HEK293 (cell line): ENCODE results near the gene UTP25.
A peak's percentile ranks its signal among the peaks of the same experiment; 100 is the strongest.

ENCODE experiments used
- GLI2 ChIP-seq: fragments of 450-650 bp; formaldehyde crosslinking; IDR thresholded peaks from 2 replicates; pipeline ENCODE4; 2017; ENCODE audit warnings: missing biosample characterization, missing genetic modification characterization, low read depth, borderline replicate concordance
- GLIS1 ChIP-seq: fragments of 450-650 bp; formaldehyde crosslinking; IDR thresholded peaks from 2 replicates; pipeline ENCODE4 v1.5.1; 2016; ENCODE audit warnings: missing biosample characterization, missing genetic modification characterization
- HOXA7 ChIP-seq: sonication (generic); formaldehyde crosslinking; IDR thresholded peaks from 2 replicates; pipeline ENCODE4 v1.8.1; 2022; ENCODE audit warnings: missing genetic modification reagents, borderline replicate concordance
- KLF1 ChIP-seq: fragments of 450-650 bp; formaldehyde crosslinking; IDR thresholded peaks from 2 replicates; pipeline ENCODE4 v1.5.1; 2016; ENCODE audit warnings: missing biosample characterization, missing genetic modification characterization
- KLF10 ChIP-seq: fragments of 450-650 bp; IDR thresholded peaks from 2 replicates; pipeline ENCODE4 v1.5.1; 2018; ENCODE audit warnings: missing biosample characterization, mild to moderate bottlenecking, missing genetic modification characterization
- KLF8 ChIP-seq: fragments of 450-650 bp; formaldehyde crosslinking; IDR thresholded peaks from 2 replicates; pipeline ENCODE4 v1.5.1; 2016; ENCODE audit warnings: missing biosample characterization, missing genetic modification characterization
- KLF9 ChIP-seq: fragments of 450-650 bp; formaldehyde crosslinking; IDR thresholded peaks from 2 replicates; pipeline ENCODE4 v1.5.1; 2016; ENCODE audit warnings: missing biosample characterization, missing genetic modification characterization, low read depth
- OVOL3 ChIP-seq: fragments of 450-650 bp; formaldehyde crosslinking; IDR thresholded peaks from 2 replicates; pipeline ENCODE4 v1.5.1; 2016; ENCODE audit warnings: missing biosample characterization, missing genetic modification characterization
- REPIN1 ChIP-seq: fragments of 450-650 bp; formaldehyde crosslinking; IDR thresholded peaks from 2 replicates; pipeline ENCODE4 v1.5.1; 2017; ENCODE audit warnings: missing biosample characterization, missing genetic modification characterization, low read depth
- SCRT1 ChIP-seq: fragments of 450-650 bp; formaldehyde crosslinking; IDR thresholded peaks from 2 replicates; pipeline ENCODE4 v1.5.1; 2016; ENCODE audit warnings: missing biosample characterization, missing genetic modification characterization, borderline replicate concordance
- TCF7L2 ChIP-seq: IDR thresholded peaks from 2 replicates; pipeline ENCODE4 v1.6.1; 2011; ENCODE audit warnings: low read depth, mild to moderate bottlenecking, inconsistent platforms, low read length, moderate library complexity, borderline replicate concordance
- WT1 ChIP-seq: fragments of 450-650 bp; formaldehyde crosslinking; IDR thresholded peaks from 2 replicates; pipeline ENCODE4 v1.5.1; 2016; ENCODE audit warnings: missing biosample characterization, missing genetic modification characterization
- ZFHX2 ChIP-seq: fragments of 450-650 bp; formaldehyde crosslinking; conservative IDR thresholded peaks from 2 replicates; pipeline ENCODE4 v1.5.1; 2016; ENCODE audit warnings: missing biosample characterization, missing genetic modification characterization
- ZFP69B ChIP-seq: fragments of 450-650 bp; formaldehyde crosslinking; IDR thresholded peaks from 2 replicates; pipeline ENCODE4 v1.5.1; 2016; ENCODE audit warnings: missing biosample characterization, missing genetic modification characterization
- ZNF121 ChIP-seq: fragments of 450-650 bp; formaldehyde crosslinking; IDR thresholded peaks from 2 replicates; pipeline ENCODE4 v1.5.1; 2016; ENCODE audit warnings: missing biosample characterization, missing genetic modification characterization
- ZNF202 ChIP-seq: fragments of 450-650 bp; formaldehyde crosslinking; IDR thresholded peaks from 2 replicates; pipeline ENCODE4 v1.5.1; 2016; ENCODE audit warnings: missing biosample characterization, missing genetic modification characterization, borderline replicate concordance
- ZNF266 ChIP-seq: fragments of 450-650 bp; formaldehyde crosslinking; IDR thresholded peaks from 2 replicates; pipeline ENCODE4 v1.5.1; 2016; ENCODE audit warnings: missing biosample characterization, missing genetic modification characterization, low read depth
- ZNF274 ChIP-seq, 2 experiments: fragments of 200-500 bp in 1 of 2; fragments of 450-650 bp in 1 of 2; sonication (Bioruptor generic) in 1 of 2; formaldehyde crosslinking in 1 of 2; IDR thresholded peaks; 2 replicates each; pipeline versions ENCODE4 v1.5.1 to v1.6.1; 2014 to 2016; ENCODE audit warnings: borderline replicate concordance in 1 of 2, inconsistent platforms in 1 of 2, low read length in 1 of 2, missing biosample characterization in 1 of 2, missing genetic modification characterization in 1 of 2
- ZNF335 ChIP-seq: fragments of 450-650 bp; formaldehyde crosslinking; conservative IDR thresholded peaks from 2 replicates; pipeline ENCODE4 v1.5.1; 2016; ENCODE audit warnings: missing biosample characterization, missing genetic modification characterization
- ZNF416 ChIP-seq: fragments of 450-650 bp; formaldehyde crosslinking; IDR thresholded peaks from 2 replicates; pipeline ENCODE4 v1.5.1; 2016; ENCODE audit warnings: missing biosample characterization, missing genetic modification characterization
- ZNF529 ChIP-seq: fragments of 450-650 bp; formaldehyde crosslinking; IDR thresholded peaks from 2 replicates; pipeline ENCODE4 v1.5.1; 2017; ENCODE audit warnings: missing genetic modification characterization, missing biosample characterization; ENCODE audit not compliant: insufficient replicate concordance
- ZNF548 ChIP-seq: fragments of 450-650 bp; formaldehyde crosslinking; IDR thresholded peaks from 2 replicates; pipeline ENCODE4 v1.5.1; 2016; ENCODE audit warnings: missing biosample characterization, missing genetic modification characterization
- ZNF596 ChIP-seq: fragments of 450-650 bp; IDR thresholded peaks from 2 replicates; pipeline ENCODE4 v1.5.0; 2018; ENCODE audit warnings: missing biosample characterization, mild to moderate bottlenecking, missing genetic modification characterization, moderate library complexity
- ZNF624 ChIP-seq: fragments of 450-650 bp; formaldehyde crosslinking; IDR thresholded peaks from 2 replicates; pipeline ENCODE4 v1.5.1; 2017; ENCODE audit warnings: missing biosample characterization, missing genetic modification characterization
- ZNF747 ChIP-seq: fragments of 450-650 bp; formaldehyde crosslinking; IDR thresholded peaks from 2 replicates; pipeline ENCODE4 v1.5.1; 2016; ENCODE audit warnings: missing biosample characterization, missing genetic modification characterization
- TF ChIP-seq, protein P1 (sequence below): fragments of 450-650 bp; formaldehyde crosslinking; IDR thresholded peaks from 2 replicates; pipeline ENCODE4 v1.5.1; 2016; ENCODE audit warnings: missing biosample characterization, missing genetic modification characterization
- TF ChIP-seq, protein P2 (sequence below): fragments of 450-650 bp; formaldehyde crosslinking; IDR thresholded peaks from 2 replicates; pipeline ENCODE4 v1.5.1; 2016; ENCODE audit warnings: missing biosample characterization, missing genetic modification characterization, low read depth
- TF ChIP-seq, protein P3 (sequence below): fragments of 450-650 bp; formaldehyde crosslinking; IDR thresholded peaks from 2 replicates; pipeline ENCODE4 v1.5.1; 2016; ENCODE audit warnings: missing biosample characterization, missing genetic modification characterization
- TF ChIP-seq, protein P4 (sequence below): fragments of 450-650 bp; formaldehyde crosslinking; IDR thresholded peaks from 2 replicates; pipeline ENCODE4 v1.5.1; 2016; ENCODE audit warnings: missing biosample characterization, missing genetic modification characterization

Gene UTP25

DNA sequence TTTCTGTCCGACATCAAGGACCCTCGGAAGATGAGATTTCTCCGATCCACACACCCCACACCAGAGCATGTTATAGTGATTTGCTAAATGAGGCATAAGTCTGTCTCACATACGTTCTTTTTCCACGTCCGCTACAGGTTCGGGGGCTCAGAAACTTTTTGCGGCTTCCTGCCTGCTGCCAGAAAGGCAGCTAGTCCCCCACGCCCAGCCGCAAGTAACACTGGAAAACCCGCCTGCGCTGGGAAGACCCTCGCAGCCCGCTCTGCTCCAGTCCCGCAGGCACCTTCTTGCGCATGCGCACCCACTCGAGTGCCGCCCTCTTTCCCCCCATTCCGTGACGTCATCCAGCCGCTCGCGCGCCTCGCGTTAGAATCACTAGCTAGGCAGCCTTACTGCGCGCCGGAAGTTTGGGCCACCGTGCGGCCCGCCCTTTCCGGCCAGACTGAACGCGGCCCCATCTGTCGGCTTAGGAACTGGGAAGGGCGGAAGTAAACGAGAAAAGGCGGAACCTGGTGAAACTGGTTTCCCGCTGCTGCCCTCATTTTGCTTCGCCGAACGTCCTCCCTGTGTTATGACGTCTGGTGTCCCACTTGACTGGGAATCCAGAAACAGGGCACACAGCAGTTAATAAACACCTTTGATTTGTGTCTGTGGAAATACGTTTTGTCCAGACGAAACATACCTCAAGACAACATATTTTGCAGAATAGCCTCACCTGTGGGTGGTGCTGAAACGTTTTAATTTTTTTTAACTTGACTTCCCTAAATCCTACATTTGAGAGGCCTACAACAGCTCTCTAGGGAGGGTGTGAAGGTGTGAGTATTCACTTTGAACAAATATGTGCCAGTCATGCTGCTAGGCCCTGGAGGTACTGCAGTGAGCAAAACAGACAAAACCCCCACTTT lies 43.3 kb upstream of the UTP25 start, which contains the start of gene C1orf74 (continued):
- peak; percentile 79; the same call in 1 of the 2 replicates for TF ChIP-seq KLF8 (tag by site-specific recombination)
- TF ChIP-seq ZNF274 (IDR thresholded peaks at IDR 0.05; ENCODE audit: low read length): no peak
- no peak for TF ChIP-seq ZNF274 (tag by site-specific recombination; IDR thresholded peaks at IDR 0.05; ENCODE audit: borderline replicate concordance)
- peak; percentile 93 for TF ChIP-seq ZNF335 (tag by site-specific recombination)
- TF ChIP-seq ZNF529 (tag by site-specific recombination): no peak
- peak; percentile 80 for TF ChIP-seq KLF1
- TF ChIP-seq KLF9 (tag by site-specific recombination): peak; percentile 82
- no peak; the same call in 1 of the 2 replicates for TF ChIP-seq ZFP69B (tag by site-specific recombination)
- TF ChIP-seq ZNF548 (tag by site-specific recombination): no peak
- no peak for TF ChIP-seq ZNF266 (tag by site-specific recombination)
- TF ChIP-seq ZFHX2 (tag by site-specific recombination): peak; percentile 36
- TF ChIP-seq, protein P1, sequence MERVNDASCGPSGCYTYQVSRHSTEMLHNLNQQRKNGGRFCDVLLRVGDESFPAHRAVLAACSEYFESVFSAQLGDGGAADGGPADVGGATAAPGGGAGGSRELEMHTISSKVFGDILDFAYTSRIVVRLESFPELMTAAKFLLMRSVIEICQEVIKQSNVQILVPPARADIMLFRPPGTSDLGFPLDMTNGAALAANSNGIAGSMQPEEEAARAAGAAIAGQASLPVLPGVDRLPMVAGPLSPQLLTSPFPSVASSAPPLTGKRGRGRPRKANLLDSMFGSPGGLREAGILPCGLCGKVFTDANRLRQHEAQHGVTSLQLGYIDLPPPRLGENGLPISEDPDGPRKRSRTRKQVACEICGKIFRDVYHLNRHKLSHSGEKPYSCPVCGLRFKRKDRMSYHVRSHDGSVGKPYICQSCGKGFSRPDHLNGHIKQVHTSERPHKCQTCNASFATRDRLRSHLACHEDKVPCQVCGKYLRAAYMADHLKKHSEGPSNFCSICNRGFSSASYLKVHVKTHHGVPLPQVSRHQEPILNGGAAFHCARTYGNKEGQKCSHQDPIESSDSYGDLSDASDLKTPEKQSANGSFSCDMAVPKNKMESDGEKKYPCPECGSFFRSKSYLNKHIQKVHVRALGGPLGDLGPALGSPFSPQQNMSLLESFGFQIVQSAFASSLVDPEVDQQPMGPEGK (tag by site-specific recombination): peak; percentile 85
- TF ChIP-seq OVOL3: no peak
- TF ChIP-seq ZNF416 (tag by site-specific recombination): no peak
- no peak for TF ChIP-seq REPIN1 (tag by site-specific recombination)
- TF ChIP-seq TCF7L2: no peak
- no peak for TF ChIP-seq ZNF747 (tag by site-specific recombination)
- no peak for TF ChIP-seq ZNF202 (tag by site-specific recombination)
- no peak for TF ChIP-seq ZNF121 (tag by site-specific recombination)
- no peak for TF ChIP-seq GLI2 (tag by site-specific recombination)
- TF ChIP-seq ZNF624 (tag by site-specific recombination): no peak
- no peak for TF ChIP-seq SCRT1 (tag by site-specific recombination)
- no peak for TF ChIP-seq HOXA7
- TF ChIP-seq, protein P2, sequence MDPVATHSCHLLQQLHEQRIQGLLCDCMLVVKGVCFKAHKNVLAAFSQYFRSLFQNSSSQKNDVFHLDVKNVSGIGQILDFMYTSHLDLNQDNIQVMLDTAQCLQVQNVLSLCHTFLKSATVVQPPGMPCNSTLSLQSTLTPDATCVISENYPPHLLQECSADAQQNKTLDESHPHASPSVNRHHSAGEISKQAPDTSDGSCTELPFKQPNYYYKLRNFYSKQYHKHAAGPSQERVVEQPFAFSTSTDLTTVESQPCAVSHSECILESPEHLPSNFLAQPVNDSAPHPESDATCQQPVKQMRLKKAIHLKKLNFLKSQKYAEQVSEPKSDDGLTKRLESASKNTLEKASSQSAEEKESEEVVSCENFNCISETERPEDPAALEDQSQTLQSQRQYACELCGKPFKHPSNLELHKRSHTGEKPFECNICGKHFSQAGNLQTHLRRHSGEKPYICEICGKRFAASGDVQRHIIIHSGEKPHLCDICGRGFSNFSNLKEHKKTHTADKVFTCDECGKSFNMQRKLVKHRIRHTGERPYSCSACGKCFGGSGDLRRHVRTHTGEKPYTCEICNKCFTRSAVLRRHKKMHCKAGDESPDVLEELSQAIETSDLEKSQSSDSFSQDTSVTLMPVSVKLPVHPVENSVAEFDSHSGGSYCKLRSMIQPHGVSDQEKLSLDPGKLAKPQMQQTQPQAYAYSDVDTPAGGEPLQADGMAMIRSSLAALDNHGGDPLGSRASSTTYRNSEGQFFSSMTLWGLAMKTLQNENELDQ (tag by site-specific recombination): no peak
- peak; percentile 10; the same call in 1 of the 2 replicates for TF ChIP-seq KLF10 (tag by site-specific recombination)
- no peak for TF ChIP-seq GLIS1
- no peak for TF ChIP-seq ZNF596
- peak; percentile 31; the same call in 1 of the 2 replicates for TF ChIP-seq WT1 (tag by site-specific recombination)
- TF ChIP-seq, protein P3, sequence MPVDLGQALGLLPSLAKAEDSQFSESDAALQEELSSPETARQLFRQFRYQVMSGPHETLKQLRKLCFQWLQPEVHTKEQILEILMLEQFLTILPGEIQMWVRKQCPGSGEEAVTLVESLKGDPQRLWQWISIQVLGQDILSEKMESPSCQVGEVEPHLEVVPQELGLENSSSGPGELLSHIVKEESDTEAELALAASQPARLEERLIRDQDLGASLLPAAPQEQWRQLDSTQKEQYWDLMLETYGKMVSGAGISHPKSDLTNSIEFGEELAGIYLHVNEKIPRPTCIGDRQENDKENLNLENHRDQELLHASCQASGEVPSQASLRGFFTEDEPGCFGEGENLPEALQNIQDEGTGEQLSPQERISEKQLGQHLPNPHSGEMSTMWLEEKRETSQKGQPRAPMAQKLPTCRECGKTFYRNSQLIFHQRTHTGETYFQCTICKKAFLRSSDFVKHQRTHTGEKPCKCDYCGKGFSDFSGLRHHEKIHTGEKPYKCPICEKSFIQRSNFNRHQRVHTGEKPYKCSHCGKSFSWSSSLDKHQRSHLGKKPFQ (tag by site-specific recombination): no peak
- TF ChIP-seq, protein P4, sequence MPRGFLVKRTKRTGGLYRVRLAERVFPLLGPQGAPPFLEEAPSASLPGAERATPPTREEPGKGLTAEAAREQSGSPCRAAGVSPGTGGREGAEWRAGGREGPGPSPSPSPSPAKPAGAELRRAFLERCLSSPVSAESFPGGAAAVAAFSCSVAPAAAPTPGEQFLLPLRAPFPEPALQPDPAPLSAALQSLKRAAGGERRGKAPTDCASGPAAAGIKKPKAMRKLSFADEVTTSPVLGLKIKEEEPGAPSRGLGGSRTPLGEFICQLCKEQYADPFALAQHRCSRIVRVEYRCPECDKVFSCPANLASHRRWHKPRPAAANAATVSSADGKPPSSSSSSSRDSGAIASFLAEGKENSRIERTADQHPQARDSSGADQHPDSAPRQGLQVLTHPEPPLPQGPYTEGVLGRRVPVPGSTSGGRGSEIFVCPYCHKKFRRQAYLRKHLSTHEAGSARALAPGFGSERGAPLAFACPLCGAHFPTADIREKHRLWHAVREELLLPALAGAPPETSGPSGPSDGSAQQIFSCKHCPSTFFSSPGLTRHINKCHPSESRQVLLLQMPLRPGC (tag by site-specific recombination): no peak
